Gastroesophageal sphincter (tissue), 4 donors: Measurements from ENCODE around the gene TPM4. TPM values are rescaled to one million over a fixed set of nuclear protein-coding genes. Genes with fewer than 3 reads are reported as not detected.
A peak's percentile ranks its signal among the peaks of the same experiment; 100 is the strongest.
"Not testable (repeated sequence)": the region's sequence is repeated elsewhere in the genome, so short reads cannot be mapped to it uniquely, and the experiment has no call there.

Experiments
- ATAC-seq: fragments of 150-250 bp; one replicate; pipeline ENCODE4 v1.9.1; 2016; ENCODE audit warnings: mild to moderate bottlenecking, moderate library complexity
- H3K27ac ChIP-seq, 4 donors: fragments of 200-600 bp; sonication (generic) in 3 of 4; 1 replicate in 3 of 4; 2 replicates in 1 of 4; pipeline ENCODE4 v1.5.1; 2016 to 2019
- H3K27me3 ChIP-seq: fragments of 200-600 bp; sonication (generic); one replicate; pipeline ENCODE4 v1.5.1; 2019
- H3K36me3 ChIP-seq, 2 donors: fragments of 200-600 bp; sonication (generic); one replicate each; pipeline ENCODE4 v1.5.1; 2019; ENCODE audit warnings: control low read depth in 1 of 2
- H3K4me1 ChIP-seq, 3 donors: fragments of 200-600 bp; sonication (generic); 1 replicate in 2 of 3; 2 replicates in 1 of 3; pipeline ENCODE4 v1.5.1; 2016 to 2019; ENCODE audit warnings: control low read depth in 2 of 3
- H3K4me3 ChIP-seq, 2 donors: fragments of 200-600 bp; sonication (generic); one replicate each; pipeline ENCODE4 v1.5.1; 2019; ENCODE audit warnings: mild to moderate bottlenecking in 1 of 2, moderate library complexity in 1 of 2
- H3K9me3 ChIP-seq, 3 donors: fragments of 200-600 bp; sonication (generic); one replicate each; pipeline ENCODE4 v1.5.1; 2017 to 2019; ENCODE audit warnings: control low read depth in 2 of 3
- CTCF ChIP-seq, 4 experiments: fragments of 200-600 bp in 2 of 4; fragments of 450-650 bp in 2 of 4; sonication (generic) in 1 of 4; IDR thresholded peaks; one replicate each; pipeline ENCODE4 v1.5.1; 2017 to 2019; ENCODE audit warnings: antibody characterized with exemption in 4 of 4, mild to moderate bottlenecking in 2 of 4, moderate library complexity in 2 of 4
- EP300 ChIP-seq: sonication (generic); formaldehyde crosslinking; IDR thresholded peaks from one replicate; pipeline ENCODE4 v1.6.1; 2017; ENCODE audit warnings: antibody characterized with exemption, mild to moderate bottlenecking
- POLR2A ChIP-seq, 2 donors: fragments of 450-650 bp; IDR thresholded peaks; one replicate each; pipeline ENCODE4 v1.6.1; 2017; ENCODE audit warnings: antibody characterized with exemption in 2 of 2, mild to moderate bottlenecking in 2 of 2, moderate library complexity in 1 of 2
- POLR2AphosphoS5 ChIP-seq: sonication (generic); formaldehyde crosslinking; IDR thresholded peaks from one replicate; pipeline ENCODE4 v1.6.1; 2017; ENCODE audit warnings: antibody characterized with exemption
- WGBS, 2 donors: methylation state at CpG; one replicate each; pipeline ENCODE4 v1.1.5; 2018; ENCODE audit warnings: low coverage in 1 of 2; 5-methylcytosine and 5-hydroxymethylcytosine counted together
- total RNA-seq, 4 donors: library from RNA; depleted of rRNA; stranded (reverse); fragments of >200 nt; gene quantifications; one replicate each; pipeline ENCODE4 v1.1.0, GENCODE V29; 2016

TPM4 gene
- total RNA-seq, 4 donors from 2014 or later, result 351 to 486 (median 404) TPM

GRCh38 chr19:16115301-16116039 is 39.2 kb downstream of the TPM4 start:
- TF ChIP-seq POLR2A (IDR thresholded peaks at IDR 0.05) (no peak), CTCF (IDR thresholded peaks at IDR 0.05) (no peak), POLR2AphosphoS5 (no peak), EP300 (no peak)
- H3K9me3 ChIP-seq, result no peaks in the 10 kb centered on the region
- peaks cover 0 to 62% (median 20%) of the 10 kb centered on the region in 3 donors for H3K4me1 ChIP-seq
- H3K27me3 ChIP-seq, result no peaks in the 10 kb centered on the region
- H3K36me3 ChIP-seq, result peaks cover 0 to 45% of the 10 kb centered on the region in 2 donors
- H3K4me3 ChIP-seq, result no peak overlapping the region
- 87% methylated on average over 4 to 5 of the region's 9 CpGs for WGBS, 2 donors
- H3K27ac ChIP-seq, result peak overlapping the region in 1 of 4 donors; percentile 8
- no peak for ATAC-seq

GRCh38 chr19:16116067-16116466 is 39.8 kb downstream of the TPM4 start:
- Histone ChIP-seq H3K27me3 (no peaks in the 10 kb centered on the region), H3K9me3 (no peaks in the 10 kb centered on the region), H3K36me3 (peaks cover 0 to 51% of the 10 kb centered on the region in 2 donors), H3K27ac (no peak overlapping the region), H3K4me1 (peaks cover 0 to 56% (median 20%) of the 10 kb centered on the region in 3 donors), H3K4me3 (no peak overlapping the region)
- TF ChIP-seq POLR2A (IDR thresholded peaks at IDR 0.05) (no peak), POLR2AphosphoS5 (no peak), EP300 (no peak), CTCF (IDR thresholded peaks at IDR 0.05) (no peak)
- WGBS, 2 donors, result 57 to 72% methylated on average over 4 of the region's 4 CpGs
- no peak for ATAC-seq

- Histone ChIP-seq H3K9me3 (no peaks in the 10 kb centered on the region), H3K27ac (no peak overlapping the region), H3K27me3 (no peaks in the 10 kb centered on the region), H3K4me1 (peaks cover 0 to 48% (median 15%) of the 10 kb centered on the region in 3 donors), H3K4me3 (no peak overlapping the region), H3K36me3 (peaks cover 0 to 66% of the 10 kb centered on the region in 2 donors)
- TF ChIP-seq CTCF (IDR thresholded peaks at IDR 0.05) (no peak), EP300 (no peak), POLR2AphosphoS5 (no peak), POLR2A (IDR thresholded peaks at IDR 0.05) (no peak)
- ATAC-seq, result no peak
- WGBS, 2 donors, result 81 to 85% methylated on average over 7 of the region's 11 CpGs
Observed at GRCh38 chr19:16117594-16118033, 41.3 kb downstream of the TPM4 start.

GRCh38 chr19:16118489-16119033 is 42.3 kb downstream of the TPM4 start:
- H3K27me3 ChIP-seq, result no peaks in the 10 kb centered on the region
- H3K27ac ChIP-seq, result no peak overlapping the region
- TF ChIP-seq CTCF (IDR thresholded peaks at IDR 0.05) (no peak), POLR2AphosphoS5 (no peak), EP300 (no peak), POLR2A (IDR thresholded peaks at IDR 0.05) (no peak)
- H3K9me3 ChIP-seq, result no peaks in the 10 kb centered on the region
- H3K4me1 ChIP-seq, result peaks cover 0 to 39% (median 6%) of the 10 kb centered on the region in 3 donors
- H3K36me3 ChIP-seq, result peaks cover 0 to 76% of the 10 kb centered on the region in 2 donors
- ATAC-seq, result no peak
- WGBS, 2 donors, result 75% methylated on average over 2 of the region's 12 CpGs; no CpG with 5 or more reads in 1 of the 2 donors
- no peak overlapping the region for H3K4me3 ChIP-seq

- not testable (repeated sequence) for ATAC-seq, H3K27ac ChIP-seq, H3K27me3 ChIP-seq, H3K4me3 ChIP-seq, H3K9me3 ChIP-seq
- 78 to 79% methylated on average over 4 to 10 of the region's 19 CpGs for WGBS, 2 donors
- peaks cover 0 to 83% of the 10 kb centered on the region in 2 donors for H3K36me3 ChIP-seq
- peaks cover 0 to 32% (median 5%) of the 10 kb centered on the region in 3 donors for H3K4me1 ChIP-seq
Observed at GRCh38 chr19:16119075-16119857, 43.0 kb downstream of the TPM4 start.
